IMR-90 (cell line): ENCODE data around the gene TUBA8. TPM values are rescaled to one million over a fixed set of nuclear protein-coding genes. Genes with fewer than 3 reads are reported as not detected.

Experiments used
- ATAC-seq: fragments of 200-7000 bp; cut with Tn5 transposase; 2 replicates; pipeline ENCODE4 v1.9.1; 2020; ENCODE audit warnings: low read depth, mild to moderate bottlenecking, moderate library complexity
- BruUV-seq: library from RNA; stranded (reverse); fragments of 400-500 nt; replicated peaks from 2 replicates; lab custom pipeline; 2021; lab: Mats Ljungman, UMichigan
- CTCF ChIA-PET: fragments of 300-600 bp; formaldehyde crosslinking; extraction: SDS; loops from one replicate; lab custom pipeline; 2021; ENCODE audit warnings: antibody characterized with exemption; lab: Yijun Ruan, JAX
- POLR2A ChIA-PET: fragments of 300-600 bp; sonication (Branson Sonifier 250); formaldehyde crosslinking; loops from one replicate; lab custom pipeline; 2022; ENCODE audit warnings: antibody characterized with exemption; ENCODE audit not compliant: unreplicated experiment; lab: Charles Lee
- DNase-seq: peaks from one replicate; pipeline ENCODE4 v3.0.0; 2013
- H2AFZ ChIP-seq: replicated peaks from 2 replicates; pipeline ENCODE3; 2013; ENCODE audit warnings: low read length, mild to moderate bottlenecking; ENCODE audit not compliant: poor library complexity
- H2AK5ac ChIP-seq: 2 replicates; pipeline ENCODE4 v1.6.1; 2013; ENCODE audit warnings: low read depth, low read length, inconsistent platforms
- H2AK9ac ChIP-seq: replicated peaks from 2 replicates; pipeline ENCODE3; 2013; ENCODE audit warnings: mild to moderate bottlenecking, low read depth, low read length, moderate library complexity; ENCODE audit not compliant: poor library complexity
- H2BK120ac ChIP-seq: 2 replicates; pipeline ENCODE4 v1.6.1; 2013; ENCODE audit warnings: low read depth, low read length, inconsistent platforms
- H2BK15ac ChIP-seq: 3 replicates; pipeline ENCODE4 v1.6.1; 2013; ENCODE audit warnings: low read depth, low read length, inconsistent platforms
- H2BK20ac ChIP-seq: 2 replicates; pipeline ENCODE4 v1.6.1; 2013; ENCODE audit warnings: low read depth, mild to moderate bottlenecking, inconsistent platforms, low read length, moderate library complexity
- H2BK5ac ChIP-seq: 2 replicates; pipeline ENCODE4 v1.6.1; 2013; ENCODE audit warnings: mild to moderate bottlenecking, low read depth, low read length, inconsistent platforms; ENCODE audit not compliant: poor library complexity, severe bottlenecking
- H3K14ac ChIP-seq: replicated peaks from 2 replicates; pipeline ENCODE4 v1.6.1; 2013; ENCODE audit warnings: low read depth, low read length, inconsistent platforms
- H3K18ac ChIP-seq: 2 replicates; pipeline ENCODE4 v1.6.1; 2013; ENCODE audit warnings: low read depth, low read length, control low read depth
- H3K23ac ChIP-seq: 2 replicates; pipeline ENCODE4 v1.6.1; 2013; ENCODE audit warnings: low read depth, low read length, inconsistent platforms
- H3K27ac ChIP-seq: 2 replicates; pipeline ENCODE4 v1.5.1; 2013; ENCODE audit warnings: mild to moderate bottlenecking, control low read depth, low read length; ENCODE audit not compliant: insufficient read depth
- H3K27me3 ChIP-seq: 2 replicates; pipeline ENCODE4 v1.6.1; 2013; ENCODE audit warnings: low read length; ENCODE audit not compliant: control insufficient read depth, insufficient read depth
- H3K36me3 ChIP-seq: 2 replicates; pipeline ENCODE4 v1.6.1; 2013; ENCODE audit warnings: low read length, mixed read lengths; ENCODE audit not compliant: control insufficient read depth, insufficient read depth
- H3K4ac ChIP-seq: 2 replicates; pipeline ENCODE4 v1.6.1; 2013; ENCODE audit warnings: low read depth, low read length, inconsistent platforms
- H3K4me1 ChIP-seq: 2 replicates; pipeline ENCODE4 v1.6.1; 2013; ENCODE audit warnings: low read length, mixed read lengths; ENCODE audit not compliant: control insufficient read depth, insufficient read depth
- H3K4me2 ChIP-seq: 2 replicates; pipeline ENCODE4 v1.6.1; 2013; ENCODE audit warnings: low read depth, mild to moderate bottlenecking, control low read depth, low read length, moderate library complexity
- H3K4me3 ChIP-seq: 2 replicates; pipeline ENCODE4 v1.5.1; 2013; ENCODE audit warnings: low read depth, mild to moderate bottlenecking, control low read depth, low read length, moderate library complexity; ENCODE audit not compliant: insufficient read depth
- H3K56ac ChIP-seq: 2 replicates; pipeline ENCODE4 v1.6.1; 2013; ENCODE audit warnings: low read length, inconsistent platforms; ENCODE audit not compliant: insufficient read depth; ENCODE audit errors: extremely low read depth
- H3K79me1 ChIP-seq, 2 experiments: 2 replicates each; pipeline ENCODE4 v1.6.1; 2013; ENCODE audit warnings: low read length in 2 of 2, inconsistent platforms in 1 of 2, low read depth in 1 of 2
- H3K9ac ChIP-seq: 2 replicates; pipeline ENCODE4 v1.6.1; 2013; ENCODE audit warnings: low read depth, low read length, control low read depth
- H3K9me1 ChIP-seq: 2 replicates; pipeline ENCODE4 v1.6.1; 2013; ENCODE audit warnings: low read length, inconsistent platforms; ENCODE audit not compliant: insufficient read depth
- H3K9me3 ChIP-seq: 2 replicates; pipeline ENCODE4 v1.6.1; 2013; ENCODE audit warnings: low read length; ENCODE audit not compliant: control insufficient read depth, insufficient read depth
- H4K20me1 ChIP-seq: 2 replicates; pipeline ENCODE4 v1.6.1; 2013; ENCODE audit warnings: low read length, inconsistent platforms; ENCODE audit not compliant: insufficient read depth
- H4K5ac ChIP-seq: 2 replicates; pipeline ENCODE4 v1.6.1; 2013; ENCODE audit warnings: mild to moderate bottlenecking, low read depth, low read length, control low read depth
- H4K8ac ChIP-seq, 2 experiments: 2 replicates each; pipeline ENCODE4 v1.6.1; 2013; ENCODE audit warnings: low read depth in 2 of 2, low read length in 2 of 2, control low read depth in 1 of 2, inconsistent platforms in 1 of 2
- H4K91ac ChIP-seq: 2 replicates; pipeline ENCODE4 v1.6.1; 2013; ENCODE audit warnings: low read depth, low read length, inconsistent platforms; ENCODE audit not compliant: insufficient read depth
- BHLHE40 ChIP-seq: fragments of 150-350 bp; IDR thresholded peaks from 2 replicates; pipeline ENCODE4 v1.6.1; 2016; ENCODE audit warnings: mild to moderate bottlenecking, low read depth, low read length
- CHD1 ChIP-seq: IDR thresholded peaks from 2 replicates; pipeline ENCODE4 v1.6.1; 2012; ENCODE audit warnings: low read depth, low read length, improper control_type of control experiment
- CTCF ChIP-seq: conservative IDR thresholded peaks from 2 replicates; pipeline ENCODE4 v1.5.1; 2012; ENCODE audit warnings: mild to moderate bottlenecking, low read depth, low read length, improper control_type of control experiment
- ELK1 ChIP-seq: fragments of 150-350 bp; IDR thresholded peaks from 2 replicates; pipeline ENCODE4 v1.6.1; 2016; ENCODE audit warnings: low read depth, mild to moderate bottlenecking, low read length, moderate library complexity, borderline replicate concordance
- FOS ChIP-seq: fragments of 150-350 bp; IDR thresholded peaks from 2 replicates; pipeline ENCODE4 v1.6.1; 2016; ENCODE audit warnings: low read depth, low read length
- MAZ ChIP-seq: IDR thresholded peaks from 2 replicates; pipeline ENCODE4 v1.6.1; 2012; ENCODE audit warnings: low read depth, mild to moderate bottlenecking, low read length, improper control_type of control experiment, moderate library complexity, borderline replicate concordance
- NFE2L2 ChIP-seq: fragments of 150-350 bp; IDR thresholded peaks from 2 replicates; pipeline ENCODE4 v1.6.1; 2016; ENCODE audit warnings: low read depth, mild to moderate bottlenecking, low read length
- WGBS, 2 experiments: methylation state at CpG; one replicate each; pipeline versions ENCODE4 v1.1.5 to v1.1.7; 2013; ENCODE audit warnings: missing lambda C conversion rate in 2 of 2; ENCODE audit not compliant: insufficient read length in 1 of 2; ENCODE audit errors: extremely low coverage in 2 of 2; 5-methylcytosine and 5-hydroxymethylcytosine counted together
- dilution Hi-C: fragments of 300-500 bp; cut with HindIII; formaldehyde crosslinking; loops from one replicate; pipeline ENCODE4 v1.14.3; 2018; ENCODE audit warnings: low sequenced_read_pairs; ENCODE audit not compliant: unreplicated experiment
- in situ Hi-C: fragments of 300-500 bp; cut with MboI; formaldehyde crosslinking; loops from 3 replicates; pipeline ENCODE4 v1.14.3; 2019; ENCODE audit warnings: low sequenced_read_pairs, inconsistent platforms, mixed read lengths
- intact Hi-C: fragments of 100-400 bp; cut with micrococcal nuclease; formaldehyde crosslinking; loops from 2 replicates; pipeline ENCODE4 v1.10.0; 2022
- polyA plus RNA-seq, 3 experiments: library from polyadenylated mRNA; depleted of rRNA; stranded (reverse); fragments of >200 nt; gene quantifications; 2 replicates each; pipeline ENCODE4 v1.2.3, GENCODE V29; 2012; ENCODE audit warnings: low replicate concordance in 1 of 3
- total RNA-seq: library from RNA; depleted of rRNA; stranded (reverse); fragments of >200 nt; gene quantifications from 2 replicates; pipeline ENCODE4 v1.2.3, GENCODE V29; 2012

The TUBA8 gene
- total and polyA plus RNA-seq, 2 of the 4 experiments (the other 2 are of a cell fraction) = 1.4 to 2.2 TPM

GRCh38 chr22:18077087-18077638 is 33.4 kb upstream of the TUBA8 start:
- ATAC-seq (no peak), DNase-seq (no peak)
- peak overlapping the region; percentile 71 for H3K4me3 ChIP-seq
- H2BK15ac ChIP-seq = no peak overlapping the region; the same call in 2 of the 3 replicates
- peaks cover 2% of the 10 kb centered on the region for H3K4me1 ChIP-seq
- intact Hi-C loops = loop anchor here (2.0 to 10.0 kb wide), 5 partner anchors 52 to 1002 kb away; partner anchors contain the start of gene MICAL3
- H3K14ac ChIP-seq = peak overlapping the region; percentile 98
- peak overlapping the region; percentile 99 for H3K9ac ChIP-seq
- CTCF ChIA-PET = interaction anchor here (1.1 to 3.1 kb wide), 6 partner anchors 45 to 333 kb away, joined by 3 to 22 read pairs (median 10); no protein-coding TSS in a partner anchor
- H2AK9ac ChIP-seq = peak overlapping the region; percentile 93
- H3K18ac ChIP-seq = peak overlapping the region; percentile 73
- BruUV-seq = no TSS peak
- 35 to 100% methylated on average over 1 to 5 of the region's 10 CpGs for WGBS, 2 experiments
- no peak overlapping the region for H2BK20ac ChIP-seq
- peak overlapping the region; percentile 72 for H2BK5ac ChIP-seq
- peak overlapping the region; percentile 92 for H3K27ac ChIP-seq
- H2AFZ ChIP-seq = peak overlapping the region; percentile 93
- peak overlapping the region; percentile 81 for H2AK5ac ChIP-seq
- H3K79me1 ChIP-seq = peaks cover 19 to 37% of the 10 kb centered on the region in 2 experiments; a peak in 3 of 4 replicates
- H4K20me1 ChIP-seq = no peaks in the 10 kb centered on the region
- peak overlapping the region; percentile 73 for H4K91ac ChIP-seq
- H2BK120ac ChIP-seq = peak overlapping the region; percentile 73
- H3K27me3 ChIP-seq = no peaks in the 10 kb centered on the region
- in situ Hi-C loops = no loop called here
- peak overlapping the region; percentile 99 for H4K5ac ChIP-seq
- dilution Hi-C loops = no loop called here
- H3K4ac ChIP-seq = peak overlapping the region; percentile 92
- TF ChIP-seq NFE2L2 (no peak), ELK1 (no peak), BHLHE40 (no peak), CHD1 (no peak), FOS (no peak), CTCF (no peak), MAZ (no peak)
- H3K9me1 ChIP-seq = no peaks in the 10 kb centered on the region
- peak overlapping the region; percentile 82 to 97 for H4K8ac ChIP-seq
- peak overlapping the region; percentile 90 for H3K56ac ChIP-seq
- H3K36me3 ChIP-seq = peaks cover 10% of the 10 kb centered on the region
- H3K9me3 ChIP-seq = no peaks in the 10 kb centered on the region
- POLR2A ChIA-PET = interaction anchor here (0.8 kb wide), 1 partner anchor 231 kb away, joined by 4 read pairs; no protein-coding TSS in a partner anchor
- H3K4me2 ChIP-seq = peak overlapping the region; percentile 97
- peak overlapping the region; percentile 94 for H3K23ac ChIP-seq
